Heart left ventricle (tissue), 16 donors: ENCODE data around the gene CHID1. TPM values are rescaled to one million over a fixed set of nuclear protein-coding genes. Genes with fewer than 3 reads are reported as not detected.

Source experiments
- ATAC-seq, 4 donors: fragments of 200-7000 bp; cut with Tn5 transposase; one replicate each; pipeline ENCODE4 v1.9.1; 2020 to 2022; ENCODE audit warnings: moderate library complexity in 4 of 4, mild to moderate bottlenecking in 3 of 4, moderate number of reproducible peaks in 1 of 4
- DNase-seq, 5 donors: peaks; one replicate each; pipeline ENCODE4 v3.0.0-alpha.2; 2020
- H3K27ac ChIP-seq, 12 donors: fragments of 200-600 bp; sonication (generic) in 4 of 12; one replicate each; pipeline versions ENCODE4 v1.5.0 to v1.8.0; 2016 to 2022; ENCODE audit warnings: mild to moderate bottlenecking in 2 of 12
- H3K27me3 ChIP-seq, 9 donors: fragments of 200-600 bp; sonication (generic) in 2 of 9; one replicate each; pipeline versions ENCODE4 v1.5.1 to v1.8.0; 2016 to 2022; ENCODE audit warnings: mild to moderate bottlenecking in 3 of 9
- H3K36me3 ChIP-seq, 9 donors: fragments of 200-600 bp; sonication (generic) in 2 of 9; one replicate each; pipeline versions ENCODE4 v1.5.0 to v1.8.0; 2018 to 2022; ENCODE audit warnings: mild to moderate bottlenecking in 2 of 9
- H3K4me1 ChIP-seq, 12 donors: fragments of 200-600 bp; sonication (generic) in 4 of 12; one replicate each; pipeline versions ENCODE4 v1.5.0 to v1.8.0; 2016 to 2022; ENCODE audit warnings: mild to moderate bottlenecking in 3 of 12
- H3K4me3 ChIP-seq, 12 donors: fragments of 200-600 bp; sonication (generic) in 4 of 12; one replicate each; pipeline versions ENCODE4 v1.5.0 to v1.8.0; 2017 to 2022; ENCODE audit warnings: mild to moderate bottlenecking in 9 of 12, moderate library complexity in 4 of 12
- H3K9me3 ChIP-seq, 12 donors: fragments of 200-600 bp; sonication (generic) in 4 of 12; one replicate each; pipeline versions ENCODE4 v1.5.0 to v1.8.0; 2016 to 2022; ENCODE audit warnings: mild to moderate bottlenecking in 1 of 12
- CTCF ChIP-seq, 12 donors: fragments of 200-600 bp; sonication (generic) in 4 of 12; IDR thresholded peaks; one replicate each; pipeline versions ENCODE4 v1.5.0 to v1.8.0; 2018 to 2022; ENCODE audit warnings: antibody characterized with exemption in 12 of 12, mild to moderate bottlenecking in 5 of 12
- POLR2A ChIP-seq, 2 donors: fragments of 450-650 bp; IDR thresholded peaks; one replicate each; pipeline ENCODE4 v1.6.1; 2017; ENCODE audit warnings: antibody characterized with exemption in 2 of 2, mild to moderate bottlenecking in 2 of 2, moderate library complexity in 2 of 2
- WGBS, 4 donors: extraction: QIAGEN DNeasy Blood & Tissue Kit in 2 of 4; methylation state at CpG; one replicate each; pipeline versions ENCODE4 v1.1.5 to v1.1.7; 2013 to 2018; 5-methylcytosine and 5-hydroxymethylcytosine counted together
- intact Hi-C, 10 donors: fragments of 100-400 bp; cut with DNase I; formaldehyde crosslinking; loops; one replicate each; pipeline versions ENCODE4 v1.11.1 to v1.14.2; 2022
- polyA plus RNA-seq, 2 donors: library from polyadenylated mRNA; stranded (reverse); fragments of 200-250 nt; gene quantifications; one replicate each; pipeline ENCODE4 v1.2.3, GENCODE V29; 2013
- total RNA-seq, 9 donors: library from RNA; depleted of rRNA in 2 of 9; stranded (reverse); fragments of >200 nt in 2 of 9; fragmentation: NEBNext Ultra II Directional in 3 of 9; extraction: Animal tissue kit (Norgen Biotek cat#: 25700) in 3 of 9; gene quantifications; one replicate each; pipeline versions ENCODE4 v1.1.0 to v1.2.4, GENCODE V29; 2016 to 2023
- donor health status: ischemic (EF 13 %, LVEDD 7.1; RV severe dilation, severe dysfunction).
- donor health status: healthy with polysubstance abuse.
- donor health status: DM: no; HTN: yes; CAD: no.
- donor health status: DM: no; HTN: no; CAD: no.
- donor health status: ischemic (EF 25% LVEDD 6.9; RV normal size, moderate dysfunction).
- donor health status: ischemic (EF 25% LVEDD 5.7; RV mildly dilated, moderate dysfunction).
- donor health status: healthy.
- donor health status: DM: yes; HTN: yes; CAD: no.
- donor health status: ischemic (EF 35%, LVEDD 5.7; RV mildly dilated, moderate dysfunction).
- donor health status: nonischemic (EF 11% LVEDD 7.7; RV severe dilation, severe dysfunction).
- donor health status: DM: yes; HTN: yes; CAD: no.
- donor health status: PGD.
- donor health status: ischemic (EF 29% LVEDD 5.4; RV normal size, mild dysfunction).
- donor health status: nonischemic (EF 23%, LVEDD 6.1; RV moderate dilation, normal function).

Gene CHID1
- total and polyA plus RNA-seq, 11 donors: 30.8 to 87.7 (median 55.3) TPM

GRCh38 chr11:856397-856796 is 54.2 kb downstream of the CHID1 start:
- DNase-seq: no peak
- H3K4me1 ChIP-seq: peaks cover 4 to 59% (median 18%) of the 10 kb centered on the region in 12 donors
- intact Hi-C loops: loop anchor here in 1 of 10 donors (10.0 kb wide), 1 partner anchor 48 kb away; no protein-coding TSS in a partner anchor
- TF ChIP-seq POLR2A (IDR thresholded peaks at IDR 0.05) (no peak), CTCF (IDR thresholded peaks at IDR 0.05) (no peak)
- H3K9me3 ChIP-seq: no peaks in the 10 kb centered on the region
- no peak overlapping the region for H3K4me3 ChIP-seq
- no peak for ATAC-seq
- H3K36me3 ChIP-seq: peaks cover 0 to 10% (median 0%) of the 10 kb centered on the region in 9 donors
- 73 to 96% (median 77%) methylated on average over 2 to 8 of the region's 8 CpGs for WGBS, 4 donors
- H3K27me3 ChIP-seq: no peaks in the 10 kb centered on the region
- H3K27ac ChIP-seq: no peak overlapping the region

- Histone ChIP-seq H3K4me1 (peaks cover 4 to 65% (median 19%) of the 10 kb centered on the region in 12 donors), H3K27me3 (no peaks in the 10 kb centered on the region), H3K9me3 (no peaks in the 10 kb centered on the region), H3K27ac (no peak overlapping the region), H3K36me3 (peaks cover 0 to 10% (median 0%) of the 10 kb centered on the region in 9 donors), H3K4me3 (no peak overlapping the region)
- DNase-seq (no peak), ATAC-seq (no peak)
- 87 to 90% (median 89%) methylated on average over 7 to 12 of the region's 12 CpGs for WGBS, 4 donors
- intact Hi-C loops: loop anchor here in 1 of 10 donors (10.0 kb wide), 1 partner anchor 49 kb away; no protein-coding TSS in a partner anchor
- TF ChIP-seq CTCF (IDR thresholded peaks at IDR 0.05) (no peak), POLR2A (IDR thresholded peaks at IDR 0.05) (no peak)
These were observed 54.8 kb downstream of the CHID1 start for GRCh38 chr11:855796-856195.

GRCh38 chr11:855330-855674 is 55.3 kb downstream of the CHID1 start:
- no peaks in the 10 kb centered on the region for H3K9me3 ChIP-seq
- H3K36me3 ChIP-seq: peaks cover 0 to 10% (median 0%) of the 10 kb centered on the region in 9 donors
- TF ChIP-seq CTCF (IDR thresholded peaks at IDR 0.05) (no peak), POLR2A (IDR thresholded peaks at IDR 0.05) (no peak)
- no peak overlapping the region for H3K4me3 ChIP-seq
- DNase-seq (no peak), ATAC-seq (no peak)
- WGBS, 4 donors: 87 to 93% (median 90%) methylated on average over 5 to 7 of the region's 7 CpGs
- H3K27me3 ChIP-seq: no peaks in the 10 kb centered on the region
- H3K27ac ChIP-seq: no peak overlapping the region
- intact Hi-C loops: loop anchor here in 1 of 10 donors (10.0 kb wide), 1 partner anchor 49 kb away; no protein-coding TSS in a partner anchor
- H3K4me1 ChIP-seq: peaks cover 4 to 65% (median 18%) of the 10 kb centered on the region in 12 donors

DNA sequence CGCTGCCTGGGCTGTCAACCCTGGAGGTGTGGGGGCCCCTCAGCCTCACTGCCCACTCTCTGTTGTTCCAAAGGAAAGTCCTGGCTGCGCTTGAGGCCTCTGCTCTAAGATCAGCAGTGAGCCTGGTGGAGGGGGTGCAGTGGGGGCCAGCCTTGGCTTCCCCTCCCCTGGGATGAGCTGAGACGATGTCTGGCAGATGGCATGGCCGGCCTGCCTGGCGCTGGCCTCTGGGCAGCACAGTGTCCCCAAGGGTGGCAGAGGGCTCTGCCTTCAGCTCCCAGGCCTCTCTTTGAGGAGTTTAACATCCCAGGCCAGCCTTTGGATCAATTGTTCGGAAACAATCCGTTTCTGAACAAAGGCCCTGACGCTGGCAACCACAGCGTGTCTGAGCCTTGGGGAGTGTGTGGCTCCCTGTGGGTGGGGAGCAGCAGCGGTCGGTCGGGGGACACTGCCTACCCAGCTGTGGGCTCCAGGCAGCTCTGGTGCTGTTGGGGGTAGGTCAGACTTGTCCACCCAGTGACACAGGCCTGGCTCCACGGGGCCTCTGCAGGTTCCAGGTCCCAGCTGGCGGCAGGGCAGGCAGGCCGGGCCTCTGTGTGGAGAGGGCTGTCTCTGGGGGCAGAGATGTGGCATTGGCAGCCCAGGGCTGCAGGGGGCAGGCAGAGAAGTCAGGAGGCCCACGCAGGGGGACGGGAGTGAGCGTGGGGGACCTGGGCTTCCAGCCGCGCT is 55.8 kb downstream of the CHID1 start:
- Histone ChIP-seq H3K27me3 (no peaks in the 10 kb centered on the region), H3K36me3 (peaks cover 0 to 10% (median 0%) of the 10 kb centered on the region in 9 donors), H3K27ac (no peak overlapping the region), H3K9me3 (no peaks in the 10 kb centered on the region), H3K4me1 (peaks cover 3 to 65% (median 14%) of the 10 kb centered on the region in 12 donors), H3K4me3 (no peak overlapping the region)
- intact Hi-C loops: loop anchor here in 1 of 10 donors (10.0 kb wide), 1 partner anchor 50 kb away; no protein-coding TSS in a partner anchor
- 76 to 86% (median 83%) methylated on average over 10 to 20 of the region's 20 CpGs for WGBS, 4 donors
- ATAC-seq: no peak
- no peak for TF ChIP-seq CTCF (IDR thresholded peaks at IDR 0.05)
- no peak for TF ChIP-seq POLR2A (IDR thresholded peaks at IDR 0.05)
- no peak for DNase-seq
